OCI-LY7 (cell line): ENCODE measurements around the gene UBAP2L. TPM values are rescaled to one million over a fixed set of nuclear protein-coding genes. Genes with fewer than 3 reads are reported as not detected.

Experiments
- BruUV-seq: library from RNA; stranded (reverse); fragments of 400-500 nt; replicated peaks from 2 replicates; lab custom pipeline; 2021; lab: Mats Ljungman, UMichigan
- CTCF ChIA-PET: fragments of 300-600 bp; sonication (Branson Sonifier 250); formaldehyde crosslinking; loops from one replicate; lab custom pipeline; 2022; ENCODE audit warnings: antibody characterized with exemption; ENCODE audit not compliant: unreplicated experiment; lab: Charles Lee
- POLR2A ChIA-PET: fragments of 300-600 bp; sonication (Branson Sonifier 250); formaldehyde crosslinking; loops from one replicate; lab custom pipeline; 2022; ENCODE audit warnings: antibody characterized with exemption; lab: Charles Lee
- DNase-seq: peaks from one replicate; pipeline ENCODE4 v3.0.0-alpha.2; 2015; ENCODE audit warnings: low spot score
- H2AFZ ChIP-seq: fragments of 200-600 bp; sonication (generic), shearing (Covaris generic); 2 replicates; pipeline ENCODE4 v1.6.1; 2014; ENCODE audit warnings: mild to moderate bottlenecking, antibody characterized with exemption, low read length, moderate library complexity
- H3K27ac ChIP-seq: fragments of 200-600 bp; sonication (generic); 2 replicates; pipeline ENCODE4 v1.5.1; 2014; ENCODE audit warnings: mixed run types, low read depth, mild to moderate bottlenecking, moderate library complexity, low read length, inconsistent platforms; ENCODE audit not compliant: poor library complexity, severe bottlenecking
- H3K36me3 ChIP-seq: fragments of 200-600 bp; sonication (generic); 2 replicates; pipeline ENCODE4 v1.6.1; 2014; ENCODE audit warnings: mild to moderate bottlenecking, antibody characterized with exemption, low read length, moderate library complexity, mixed read lengths; ENCODE audit not compliant: insufficient read depth
- H3K4me1 ChIP-seq: fragments of 200-600 bp; sonication (generic); 2 replicates; pipeline ENCODE4 v1.5.1; 2014; ENCODE audit warnings: mild to moderate bottlenecking, low read length; ENCODE audit not compliant: insufficient read depth, poor library complexity, severe bottlenecking
- H3K4me2 ChIP-seq: fragments of 200-600 bp; sonication (generic); 2 replicates; pipeline ENCODE4 v1.6.1; 2014; ENCODE audit warnings: mild to moderate bottlenecking, low read length
- H3K4me3 ChIP-seq: fragments of 200-600 bp; sonication (generic); 2 replicates; pipeline ENCODE4 v1.5.1; 2014; ENCODE audit warnings: mild to moderate bottlenecking, low read depth, low read length; ENCODE audit not compliant: poor library complexity, severe bottlenecking
- H3K79me2 ChIP-seq: fragments of 200-600 bp; sonication (generic); 2 replicates; pipeline ENCODE4 v1.6.1; 2016; ENCODE audit warnings: low read depth, mild to moderate bottlenecking, low read length, moderate library complexity, mixed read lengths; ENCODE audit not compliant: insufficient read depth
- H3K9me2 ChIP-seq: fragments of 200-600 bp; sonication (generic); 2 replicates; pipeline ENCODE4 v1.6.1; 2016; ENCODE audit warnings: mild to moderate bottlenecking, low read length, mixed read lengths; ENCODE audit not compliant: insufficient read depth
- H3K9me3 ChIP-seq: fragments of 200-600 bp; sonication (generic); 2 replicates; pipeline ENCODE4 v1.6.1; 2014; ENCODE audit warnings: mild to moderate bottlenecking, mixed run types, low read length, mixed read lengths
- H4K20me1 ChIP-seq: fragments of 200-600 bp; sonication (generic); 2 replicates; pipeline ENCODE4 v1.6.1; 2014; ENCODE audit warnings: mild to moderate bottlenecking, antibody characterized with exemption, low read length, moderate library complexity, mixed read lengths; ENCODE audit not compliant: insufficient read depth
- EZH2phosphoT487 ChIP-seq: fragments of 200-600 bp; sonication (generic); IDR thresholded peaks from 2 replicates; pipeline ENCODE4 v1.6.1; 2018; ENCODE audit warnings: low read depth, borderline replicate concordance, mild to moderate bottlenecking, mixed run types, antibody characterized with exemption, low read length, moderate library complexity, mixed read lengths
- intact Hi-C: fragments of 100-400 bp; cut with micrococcal nuclease; formaldehyde crosslinking; loops from one replicate; pipeline ENCODE4 v1.10.0; 2022; ENCODE audit not compliant: unreplicated experiment
- total RNA-seq, 2 experiments: library from RNA; depleted of rRNA in 1 of 2; stranded (reverse); fragments of >200 nt in 1 of 2; shearing (Covaris generic) in 1 of 2; gene quantifications; 2 replicates each; pipeline ENCODE4 v1.2.3, GENCODE V29; 2014 to 2022
- TF ChIP-seq, protein P1 (sequence below): fragments of 200-600 bp; sonication (generic); conservative IDR thresholded peaks from 2 replicates; pipeline ENCODE4 v1.5.1; 2014; ENCODE audit warnings: mild to moderate bottlenecking, antibody characterized with exemption, low read length, moderate library complexity, mixed read lengths

The UBAP2L gene
- total RNA-seq, 2 experiments from 2014 or later = 80.4 to 179 TPM

DNA sequence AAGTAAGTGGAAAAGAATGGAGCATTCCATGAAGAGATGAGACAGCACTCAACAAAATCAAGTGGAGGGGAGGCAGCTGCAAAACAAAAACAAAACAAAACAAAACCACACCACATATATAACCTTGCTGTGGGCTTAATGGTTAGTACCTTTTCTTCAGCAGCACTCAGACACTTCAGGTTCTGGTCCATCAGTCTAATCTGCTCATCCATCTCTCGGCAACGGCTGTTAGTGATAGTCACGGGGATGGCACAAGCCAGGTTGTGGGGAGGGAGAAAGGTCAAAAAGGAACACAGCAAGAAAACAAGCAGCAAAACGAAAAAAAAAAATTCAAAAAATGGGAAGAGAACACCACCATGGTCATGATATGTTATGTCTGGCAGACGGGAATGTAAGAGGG, 48.9 kb upstream of the UBAP2L start:
- intact Hi-C loops = no loop called here
- no peaks in the 10 kb centered on the region for H4K20me1 ChIP-seq
- no peak overlapping the region for H3K27ac ChIP-seq
- POLR2A ChIA-PET = no interaction called here
- H3K4me1 ChIP-seq = no peaks in the 10 kb centered on the region
- CTCF ChIA-PET = no interaction called here
- H3K9me3 ChIP-seq = no peaks in the 10 kb centered on the region
- no peaks in the 10 kb centered on the region for H3K9me2 ChIP-seq
- H3K4me2 ChIP-seq = no peak overlapping the region
- H3K79me2 ChIP-seq = peaks cover 26% of the 10 kb centered on the region
- no peak overlapping the region for H2AFZ ChIP-seq
- BruUV-seq = no TSS peak
- no peak overlapping the region for H3K4me3 ChIP-seq
- H3K36me3 ChIP-seq = peaks cover 94% of the 10 kb centered on the region
- TF ChIP-seq, protein P1, sequence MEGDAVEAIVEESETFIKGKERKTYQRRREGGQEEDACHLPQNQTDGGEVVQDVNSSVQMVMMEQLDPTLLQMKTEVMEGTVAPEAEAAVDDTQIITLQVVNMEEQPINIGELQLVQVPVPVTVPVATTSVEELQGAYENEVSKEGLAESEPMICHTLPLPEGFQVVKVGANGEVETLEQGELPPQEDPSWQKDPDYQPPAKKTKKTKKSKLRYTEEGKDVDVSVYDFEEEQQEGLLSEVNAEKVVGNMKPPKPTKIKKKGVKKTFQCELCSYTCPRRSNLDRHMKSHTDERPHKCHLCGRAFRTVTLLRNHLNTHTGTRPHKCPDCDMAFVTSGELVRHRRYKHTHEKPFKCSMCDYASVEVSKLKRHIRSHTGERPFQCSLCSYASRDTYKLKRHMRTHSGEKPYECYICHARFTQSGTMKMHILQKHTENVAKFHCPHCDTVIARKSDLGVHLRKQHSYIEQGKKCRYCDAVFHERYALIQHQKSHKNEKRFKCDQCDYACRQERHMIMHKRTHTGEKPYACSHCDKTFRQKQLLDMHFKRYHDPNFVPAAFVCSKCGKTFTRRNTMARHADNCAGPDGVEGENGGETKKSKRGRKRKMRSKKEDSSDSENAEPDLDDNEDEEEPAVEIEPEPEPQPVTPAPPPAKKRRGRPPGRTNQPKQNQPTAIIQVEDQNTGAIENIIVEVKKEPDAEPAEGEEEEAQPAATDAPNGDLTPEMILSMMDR = no peak
- no peak for TF ChIP-seq EZH2phosphoT487
- DNase-seq = no peak

DNA sequence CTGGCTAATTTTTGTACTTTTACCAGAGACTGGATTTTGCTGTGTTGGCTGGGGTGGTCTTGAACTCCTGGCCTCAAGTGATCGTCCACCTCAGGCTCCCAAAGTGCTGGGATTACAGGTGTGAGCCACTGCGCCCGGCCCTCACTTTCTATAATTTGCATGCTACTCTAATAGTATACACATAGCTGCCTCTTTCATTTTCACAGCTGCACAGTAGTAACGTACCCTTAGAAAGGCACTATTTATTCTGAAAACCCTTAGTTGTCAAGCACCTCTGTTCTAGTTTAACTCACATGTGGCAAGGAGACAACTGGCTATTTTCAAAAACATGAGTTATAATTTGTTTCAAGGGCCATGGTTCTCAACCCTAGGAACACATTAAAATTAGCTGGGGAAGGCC, 46.1 kb upstream of the UBAP2L start:
- TF ChIP-seq EZH2phosphoT487 = no peak
- TF ChIP-seq, protein P1 = no peak
- H3K4me1 ChIP-seq = peaks cover 23% of the 10 kb centered on the region
- H3K36me3 ChIP-seq = peaks cover 94% of the 10 kb centered on the region
- H3K79me2 ChIP-seq = peaks cover 54% of the 10 kb centered on the region
- no peak overlapping the region for H3K4me3 ChIP-seq
- no peak for DNase-seq
- no peak overlapping the region for H3K4me2 ChIP-seq
- POLR2A ChIA-PET = no interaction called here
- intact Hi-C loops = no loop called here
- BruUV-seq = no TSS peak
- CTCF ChIA-PET = no interaction called here
- no peak overlapping the region for H3K27ac ChIP-seq
- no peak overlapping the region for H2AFZ ChIP-seq
- H3K9me3 ChIP-seq = no peaks in the 10 kb centered on the region
- H3K9me2 ChIP-seq = no peaks in the 10 kb centered on the region
- peaks cover 24% of the 10 kb centered on the region for H4K20me1 ChIP-seq

DNA sequence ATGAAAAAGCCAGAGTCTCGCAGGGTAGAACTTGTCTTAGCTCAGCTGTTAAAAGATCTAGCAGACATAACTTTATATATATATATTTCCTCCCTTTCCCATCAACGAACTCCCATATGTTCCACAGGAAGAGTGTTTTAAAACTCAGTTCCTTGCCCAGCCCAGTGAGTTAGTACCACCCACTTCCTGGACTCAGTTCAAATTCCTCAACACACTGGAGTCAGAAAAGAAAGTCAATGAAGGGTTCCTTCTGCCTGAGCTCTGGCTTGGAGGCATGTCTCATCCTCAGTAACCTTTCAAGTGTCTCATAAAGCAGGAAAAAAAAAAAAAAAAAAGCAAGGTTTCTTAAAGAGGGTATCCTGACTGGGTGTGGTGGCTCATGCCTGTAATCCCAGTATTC, 44.4 kb upstream of the UBAP2L start:
- no peak overlapping the region for H3K4me2 ChIP-seq
- no peaks in the 10 kb centered on the region for H3K9me3 ChIP-seq
- H4K20me1 ChIP-seq = peaks cover 39% of the 10 kb centered on the region
- no peak overlapping the region for H3K4me3 ChIP-seq
- peaks cover 91% of the 10 kb centered on the region for H3K36me3 ChIP-seq
- H3K27ac ChIP-seq = no peak overlapping the region
- peaks cover 71% of the 10 kb centered on the region for H3K79me2 ChIP-seq
- intact Hi-C loops = no loop called here
- ChIA-PET CTCF (no interaction called here), POLR2A (interaction anchor here (0.6 to 0.7 kb wide), 2 partner anchors 63 to 166 kb away, joined by 3 read pairs; no protein-coding TSS in a partner anchor)
- peaks cover 39% of the 10 kb centered on the region for H3K4me1 ChIP-seq
- DNase-seq = no peak
- no peaks in the 10 kb centered on the region for H3K9me2 ChIP-seq
- TF ChIP-seq, protein P1 = no peak
- TF ChIP-seq EZH2phosphoT487 = no peak
- no peak overlapping the region for H2AFZ ChIP-seq
- no TSS peak for BruUV-seq
